ENCODE results near the gene GLB1L. TPM values are rescaled to one million over a fixed set of nuclear protein-coding genes. Genes with fewer than 3 reads are reported as not detected.

The GLB1L gene
- total and polyA plus RNA-seq, 7 donors, result 2.1 to 26.0 (median 6.9) TPM

GRCh38 chr2:219251656-219252055 is 6.4 kb upstream of the GLB1L start:
- H3K27me3 ChIP-seq, result no peaks in the 10 kb centered on the region
- no peak for DNase-seq
- peak overlapping the region; percentile 79 to 87 (median 84) for H3K27ac ChIP-seq
- 80 to 85% methylated on average over 6 of the region's 6 CpGs for WGBS, 2 donors
- peaks cover 0 to 39% (median 8%) of the 10 kb centered on the region in 4 donors for H3K36me3 ChIP-seq
- TF ChIP-seq CTCF (IDR thresholded peaks at IDR 0.05) (no peak), POLR2AphosphoS5 (IDR thresholded peaks at IDR 0.05) (no peak), EP300 (IDR thresholded peaks at IDR 0.05) (no peak), POLR2A (IDR thresholded peaks at IDR 0.05) (no peak)
- H3K4me3 ChIP-seq, result no peak overlapping the region
- no peaks in the 10 kb centered on the region for H3K9me3 ChIP-seq
- intact Hi-C loops (cut with DNase I), result loop anchor here (2.0 to 5.0 kb wide), 3 partner anchors 27 to 75 kb away; partner anchors contain the start of genes ABCB6, CNPPD1 and DNAJB2
- peaks cover 0 to 62% (median 59%) of the 10 kb centered on the region in 4 donors for H3K4me1 ChIP-seq

GRCh38 chr2:219250049-219250781 is 5.0 kb upstream of the GLB1L start:
- no peak overlapping the region for H3K4me3 ChIP-seq
- H3K4me1 ChIP-seq, result peaks cover 0 to 73% (median 69%) of the 10 kb centered on the region in 4 donors
- peaks cover 0 to 40% (median 8%) of the 10 kb centered on the region in 4 donors for H3K36me3 ChIP-seq
- intact Hi-C loops (cut with DNase I), result loop anchor here (5.0 kb wide), 1 partner anchor 33 kb away; the partner anchor contains the start of gene ABCB6
- no peaks in the 10 kb centered on the region for H3K9me3 ChIP-seq
- no peak for DNase-seq
- TF ChIP-seq CTCF (IDR thresholded peaks at IDR 0.05), result no peak
- TF ChIP-seq POLR2A (IDR thresholded peaks at IDR 0.05), result no peak
- no peak for TF ChIP-seq EP300 (IDR thresholded peaks at IDR 0.05)
- TF ChIP-seq POLR2AphosphoS5 (IDR thresholded peaks at IDR 0.05), result no peak
- H3K27ac ChIP-seq, result peak overlapping the region; percentile 79 to 87 (median 82)
- H3K27me3 ChIP-seq, result no peaks in the 10 kb centered on the region
- WGBS, 2 donors, result 48 to 75% methylated on average over 22 of the region's 22 CpGs

- Histone ChIP-seq H3K36me3 (peaks cover 0 to 40% (median 8%) of the 10 kb centered on the region in 4 donors), H3K27me3 (no peaks in the 10 kb centered on the region), H3K27ac (peak overlapping the region; percentile 79 to 87 (median 82)), H3K9me3 (no peaks in the 10 kb centered on the region), H3K4me1 (peaks cover 0 to 74% (median 72%) of the 10 kb centered on the region in 4 donors), H3K4me3 (no peak overlapping the region)
- no peak for TF ChIP-seq POLR2A (IDR thresholded peaks at IDR 0.05)
- TF ChIP-seq POLR2AphosphoS5 (IDR thresholded peaks at IDR 0.05), result peak; percentile 51 to 76 (median 68)
- DNase-seq, result peak; percentile 91
- 4 to 9% methylated on average over 7 of the region's 7 CpGs for WGBS, 2 donors
- intact Hi-C loops (cut with DNase I), result no loop called here
These were observed 4.1 kb upstream of the GLB1L start for GRCh38 chr2:219249203-219249980.

GRCh38 chr2:219248845-219249202 is 3.6 kb upstream of the GLB1L start:
- H3K36me3 ChIP-seq, result peaks cover 0 to 40% (median 8%) of the 10 kb centered on the region in 4 donors
- peak overlapping the region; percentile 79 to 87 (median 82) for H3K27ac ChIP-seq
- no peak overlapping the region for H3K4me3 ChIP-seq
- H3K9me3 ChIP-seq, result no peaks in the 10 kb centered on the region
- peaks cover 0 to 72% (median 69%) of the 10 kb centered on the region in 4 donors for H3K4me1 ChIP-seq
- no peaks in the 10 kb centered on the region for H3K27me3 ChIP-seq
- 23 to 63% methylated on average over 2 of the region's 2 CpGs for WGBS, 2 donors
- no peak for DNase-seq
- TF ChIP-seq POLR2A (IDR thresholded peaks at IDR 0.05), result no peak
- intact Hi-C loops (cut with DNase I), result no loop called here

GRCh38 chr2:219247678-219248642 is 2.7 kb upstream of the GLB1L start:
- no peaks in the 10 kb centered on the region for H3K27me3 ChIP-seq
- intact Hi-C loops (cut with DNase I), result no loop called here
- no peaks in the 10 kb centered on the region for H3K9me3 ChIP-seq
- peaks cover 0 to 40% (median 8%) of the 10 kb centered on the region in 4 donors for H3K36me3 ChIP-seq
- peak overlapping the region; percentile 79 to 87 (median 82) for H3K27ac ChIP-seq
- H3K4me1 ChIP-seq, result peaks cover 0 to 67% (median 65%) of the 10 kb centered on the region in 4 donors
- 72 to 86% methylated on average over 17 of the region's 17 CpGs for WGBS, 2 donors
- no peak overlapping the region for H3K4me3 ChIP-seq
- TF ChIP-seq CTCF (IDR thresholded peaks at IDR 0.05) (no peak), EP300 (IDR thresholded peaks at IDR 0.05) (no peak), POLR2A (IDR thresholded peaks at IDR 0.05) (no peak), POLR2AphosphoS5 (IDR thresholded peaks at IDR 0.05) (no peak)
- no peak for DNase-seq

Data from sigmoid colon (tissue), 7 donors.